GM10248 (cell line): ENCODE results near the gene EYA3.

Experiments used
- CTCF ChIA-PET: fragments of 300-600 bp; sonication (Branson Sonifier 250); formaldehyde crosslinking; extraction: SDS; loops from one replicate; lab custom pipeline; 2021; ENCODE audit warnings: antibody characterized with exemption; lab: Yijun Ruan, JAX
- POLR2A ChIA-PET: fragments of 350-650 bp; sonication (Branson Sonifier 250); formaldehyde crosslinking; extraction: SDS; loops from one replicate; lab custom pipeline; 2020; ENCODE audit warnings: antibody characterized with exemption; lab: Yijun Ruan, JAX
- DNase-seq: peaks from one replicate; pipeline ENCODE4 v3.0.0; 2012; ENCODE audit errors: extremely low spot score
- CTCF ChIP-seq: IDR thresholded peaks from 2 replicates; pipeline ENCODE4 v1.5.1; 2012; ENCODE audit warnings: mild to moderate bottlenecking, low read depth; ENCODE audit errors: extremely low read depth, missing control alignments, control extremely low read depth

EYA3 gene

GRCh38 chr1:28126212-28126611, 37.8 kb upstream of the EYA3 start:
- CTCF ChIA-PET: interaction anchor here (1.1 to 1.9 kb wide), 2 partner anchors 14 to 34 kb away, joined by 3 to 5 read pairs; no protein-coding TSS in a partner anchor
- POLR2A ChIA-PET: no interaction called here

GRCh38 chr1:28123461-28123961, 35.1 kb upstream of the EYA3 start:
- POLR2A ChIA-PET: no interaction called here
- TF ChIP-seq CTCF: no peak
- CTCF ChIA-PET: interaction anchor here (0.8 to 1.4 kb wide), 3 partner anchors 9 to 12 kb away, joined by 3 read pairs; no protein-coding TSS in a partner anchor
- no peak for DNase-seq

More at GRCh38 chr1:28126212-28126611, 37.8 kb upstream of the EYA3 start:
- TF ChIP-seq CTCF: no peak
- no peak for DNase-seq

- DNase-seq: no peak
- CTCF ChIA-PET: interaction anchor here (1.2 to 1.4 kb wide), 2 partner anchors 8 to 10 kb away, joined by 3 read pairs; no protein-coding TSS in a partner anchor
- POLR2A ChIA-PET: no interaction called here
- TF ChIP-seq CTCF: no peak
These were observed 33.8 kb upstream of the EYA3 start for GRCh38 chr1:28122183-28122582.

GRCh38 chr1:28119556-28119955, 31.1 kb upstream of the EYA3 start:
- ChIA-PET POLR2A (no interaction called here), CTCF (interaction anchor here (1.2 to 2.7 kb wide), 3 partner anchors 10 to 28 kb away, joined by 3 to 13 read pairs (median 6); no protein-coding TSS in a partner anchor)
- TF ChIP-seq CTCF: no peak
- DNase-seq: no peak

- DNase-seq: no peak
- CTCF ChIA-PET: interaction anchor here (1.7 to 2.7 kb wide), 2 partner anchors 9 to 27 kb away, joined by 6 to 13 read pairs; no protein-coding TSS in a partner anchor
- no peak for TF ChIP-seq CTCF
- POLR2A ChIA-PET: interaction anchor here (0.6 kb wide), 1 partner anchor 54 kb away, joined by 17 read pairs; no protein-coding TSS in a partner anchor
These were observed 30.4 kb upstream of the EYA3 start for GRCh38 chr1:28118640-28119307.

GRCh38 chr1:28115267-28115666, 26.9 kb upstream of the EYA3 start:
- POLR2A ChIA-PET: interaction anchor here (0.7 kb wide), 1 partner anchor 437 kb away, joined by 3 read pairs; no protein-coding TSS in a partner anchor
- CTCF ChIA-PET: interaction anchor here (1.5 to 1.7 kb wide), 3 partner anchors 24 to 35 kb away, joined by 4 to 9 read pairs (median 5); no protein-coding TSS in a partner anchor
- no peak for DNase-seq
- TF ChIP-seq CTCF: no peak
